ENCODE measurements around the gene CDC42SE1.

CDC42SE1 gene

GRCh38 chr1:151037032-151037431 lies 22.4 kb downstream of the CDC42SE1 start:
- H3K27me3 ChIP-seq (ENCODE audit: insufficient read depth, low read length, poor library complexity, severe bottlenecking), result no peaks in the 10 kb centered on the region
- peaks cover 19% of the 10 kb centered on the region; the same call in 1 of the 2 replicates for H3K36me3 ChIP-seq (ENCODE audit: insufficient read depth, low read length)
- no peaks in the 10 kb centered on the region for H3K4me1 ChIP-seq (ENCODE audit: insufficient read depth, low read length, poor library complexity, severe bottlenecking)
- H4K20me1 ChIP-seq (ENCODE audit: insufficient read depth, low read length, poor library complexity, severe bottlenecking), result no peaks in the 10 kb centered on the region
- no peak overlapping the region for H2AFZ ChIP-seq (ENCODE audit: low read length)
- TF ChIP-seq EZH2phosphoT487 (IDR thresholded peaks at IDR 0.05; ENCODE audit: borderline replicate concordance), result no peak
- TF ChIP-seq, protein P1, sequence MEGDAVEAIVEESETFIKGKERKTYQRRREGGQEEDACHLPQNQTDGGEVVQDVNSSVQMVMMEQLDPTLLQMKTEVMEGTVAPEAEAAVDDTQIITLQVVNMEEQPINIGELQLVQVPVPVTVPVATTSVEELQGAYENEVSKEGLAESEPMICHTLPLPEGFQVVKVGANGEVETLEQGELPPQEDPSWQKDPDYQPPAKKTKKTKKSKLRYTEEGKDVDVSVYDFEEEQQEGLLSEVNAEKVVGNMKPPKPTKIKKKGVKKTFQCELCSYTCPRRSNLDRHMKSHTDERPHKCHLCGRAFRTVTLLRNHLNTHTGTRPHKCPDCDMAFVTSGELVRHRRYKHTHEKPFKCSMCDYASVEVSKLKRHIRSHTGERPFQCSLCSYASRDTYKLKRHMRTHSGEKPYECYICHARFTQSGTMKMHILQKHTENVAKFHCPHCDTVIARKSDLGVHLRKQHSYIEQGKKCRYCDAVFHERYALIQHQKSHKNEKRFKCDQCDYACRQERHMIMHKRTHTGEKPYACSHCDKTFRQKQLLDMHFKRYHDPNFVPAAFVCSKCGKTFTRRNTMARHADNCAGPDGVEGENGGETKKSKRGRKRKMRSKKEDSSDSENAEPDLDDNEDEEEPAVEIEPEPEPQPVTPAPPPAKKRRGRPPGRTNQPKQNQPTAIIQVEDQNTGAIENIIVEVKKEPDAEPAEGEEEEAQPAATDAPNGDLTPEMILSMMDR (conservative IDR thresholded peaks at IDR 0.05; ENCODE audit: low read length), result no peak
- H3K9me3 ChIP-seq (ENCODE audit: insufficient read depth, low read depth, low read length), result no peaks in the 10 kb centered on the region
- no peak overlapping the region for H3K9ac ChIP-seq (ENCODE audit: low read depth, low read length, poor library complexity, severe bottlenecking)
- no peaks in the 10 kb centered on the region for H3F3A ChIP-seq (ENCODE audit: low read depth)
- H3K4me2 ChIP-seq (ENCODE audit: low read depth, low read length, poor library complexity, severe bottlenecking), result no peak overlapping the region
- H3K79me2 ChIP-seq (ENCODE audit: insufficient read depth, low read length), result no peaks in the 10 kb centered on the region
- no peaks in the 10 kb centered on the region for H3K9me2 ChIP-seq (replicated peaks; ENCODE audit: low read depth, low read length)
- no peak overlapping the region for H3K4me3 ChIP-seq (ENCODE audit: low read length, poor library complexity, severe bottlenecking)

DNA sequence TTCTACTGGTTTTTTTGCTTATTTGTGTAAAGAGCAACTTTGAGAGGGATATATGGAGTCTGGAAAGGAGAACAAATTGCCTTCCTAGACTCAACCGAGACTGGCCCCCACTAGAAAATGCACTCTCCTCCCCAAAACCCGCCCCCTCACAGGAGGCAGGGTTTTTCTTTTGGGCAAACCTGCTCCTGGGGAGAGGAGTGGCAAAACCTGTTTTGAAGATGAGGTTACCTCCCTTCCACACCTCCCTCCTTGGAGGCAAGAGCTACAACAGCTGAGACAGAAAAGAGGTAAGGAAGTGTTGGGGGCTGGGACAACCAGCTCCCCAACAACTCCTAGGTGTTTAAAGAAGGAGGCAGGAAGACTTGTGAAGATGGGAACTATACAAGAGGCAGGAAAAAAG lies 23.1 kb downstream of the CDC42SE1 start, which contains the start of gene BNIPL:
Gene BNIPL, plus strand, starts transcription at position 231 of the 400 bp plus-strand sequence. Its CDS starts 140 bp downstream, at position 371.
- Histone ChIP-seq H3K4me1 (ENCODE audit: insufficient read depth, low read length, poor library complexity, severe bottlenecking) (no peaks in the 10 kb centered on the region), H3K36me3 (ENCODE audit: insufficient read depth, low read length) (peaks cover 21% of the 10 kb centered on the region; the same call in 1 of the 2 replicates)

GRCh38 chr1:151035167-151035566 lies 24.3 kb downstream of the CDC42SE1 start:
- Histone ChIP-seq H2AFZ (ENCODE audit: low read length) (no peak overlapping the region), H3K9ac (ENCODE audit: low read depth, low read length, poor library complexity, severe bottlenecking) (no peak overlapping the region), H3K4me3 (ENCODE audit: low read length, poor library complexity, severe bottlenecking) (no peak overlapping the region), H3F3A (ENCODE audit: low read depth) (no peaks in the 10 kb centered on the region), H3K4me2 (ENCODE audit: low read depth, low read length, poor library complexity, severe bottlenecking) (no peak overlapping the region), H3K27me3 (ENCODE audit: insufficient read depth, low read length, poor library complexity, severe bottlenecking) (no peaks in the 10 kb centered on the region), H3K4me1 (ENCODE audit: insufficient read depth, low read length, poor library complexity, severe bottlenecking) (no peaks in the 10 kb centered on the region), H3K9me3 (ENCODE audit: insufficient read depth, low read depth, low read length) (no peaks in the 10 kb centered on the region), H3K36me3 (ENCODE audit: insufficient read depth, low read length) (peaks cover 24% of the 10 kb centered on the region; the same call in 1 of the 2 replicates), H3K79me2 (ENCODE audit: insufficient read depth, low read length) (no peaks in the 10 kb centered on the region), H4K20me1 (ENCODE audit: insufficient read depth, low read length, poor library complexity, severe bottlenecking) (no peaks in the 10 kb centered on the region), H3K9me2 (replicated peaks; ENCODE audit: low read depth, low read length) (no peaks in the 10 kb centered on the region)
- no peak for TF ChIP-seq EZH2phosphoT487 (IDR thresholded peaks at IDR 0.05; ENCODE audit: borderline replicate concordance)
- TF ChIP-seq, protein P1 (conservative IDR thresholded peaks at IDR 0.05; ENCODE audit: low read length), result no peak

More for the DNA sequence above, 23.1 kb downstream of the CDC42SE1 start, which contains the start of gene BNIPL:
- Histone ChIP-seq H3K27me3 (ENCODE audit: insufficient read depth, low read length, poor library complexity, severe bottlenecking) (no peaks in the 10 kb centered on the region), H2AFZ (ENCODE audit: low read length) (no peak within 1 kb of the TSS), H3K4me2 (ENCODE audit: low read depth, low read length, poor library complexity, severe bottlenecking) (no peak within 1 kb of the TSS), H3K9ac (ENCODE audit: low read depth, low read length, poor library complexity, severe bottlenecking) (no peak within 1 kb of the TSS), H4K20me1 (ENCODE audit: insufficient read depth, low read length, poor library complexity, severe bottlenecking) (no peaks in the 10 kb centered on the region), H3F3A (ENCODE audit: low read depth) (no peaks in the 10 kb centered on the region), H3K79me2 (ENCODE audit: insufficient read depth, low read length) (no peaks in the 10 kb centered on the region), H3K4me3 (ENCODE audit: low read length, poor library complexity, severe bottlenecking) (no peak within 1 kb of the TSS), H3K9me2 (replicated peaks; ENCODE audit: low read depth, low read length) (no peaks in the 10 kb centered on the region), H3K9me3 (ENCODE audit: insufficient read depth, low read depth, low read length) (no peaks in the 10 kb centered on the region)
- TF ChIP-seq, protein P1 (conservative IDR thresholded peaks at IDR 0.05; ENCODE audit: low read length), result no peak
- no peak for TF ChIP-seq EZH2phosphoT487 (IDR thresholded peaks at IDR 0.05; ENCODE audit: borderline replicate concordance)
